MM.1S (cell line): Measurements from ENCODE around the gene HOMER2.

Experiments
- DNase-seq: peaks from one replicate; pipeline ENCODE4 v3.0.0-alpha.2; 2015
- H2AFZ ChIP-seq: fragments of 300-600 bp; sonication (generic); 2 replicates; pipeline ENCODE4 v1.6.0; 2016; ENCODE audit warnings: antibody characterized with exemption, low read length
- H3F3A ChIP-seq: fragments of 300-600 bp; sonication (generic); 2 replicates; pipeline ENCODE4 v1.6.1; 2016; ENCODE audit warnings: mild to moderate bottlenecking, antibody characterized with exemption, low read length, moderate library complexity, mixed read lengths; ENCODE audit not compliant: insufficient read depth
- H3K27ac ChIP-seq: fragments of 300-600 bp; sonication (generic); 2 replicates; pipeline ENCODE4 v1.5.1; 2016; ENCODE audit warnings: mild to moderate bottlenecking, low read length
- H3K27me3 ChIP-seq: fragments of 300-600 bp; sonication (generic); replicated peaks from 2 replicates; pipeline ENCODE4 v1.6.0; 2016; ENCODE audit warnings: low read length; ENCODE audit not compliant: insufficient read depth
- H3K36me3 ChIP-seq: fragments of 300-600 bp; sonication (generic); replicated peaks from 2 replicates; pipeline ENCODE4 v1.6.1; 2016; ENCODE audit warnings: mild to moderate bottlenecking, low read length, mixed read lengths; ENCODE audit not compliant: insufficient read depth
- H3K4me1 ChIP-seq: fragments of 300-600 bp; sonication (generic); 2 replicates; pipeline ENCODE4 v1.6.1; 2016; ENCODE audit warnings: low read length, mixed read lengths
- H3K4me2 ChIP-seq: fragments of 300-600 bp; sonication (generic); 2 replicates; pipeline ENCODE4 v1.6.0; 2016; ENCODE audit warnings: low read depth, low read length
- H3K4me3 ChIP-seq: fragments of 300-600 bp; sonication (generic); 2 replicates; pipeline ENCODE4 v1.5.1; 2016; ENCODE audit warnings: low read length, mixed read lengths
- H3K79me2 ChIP-seq: fragments of 300-600 bp; sonication (generic); 2 replicates; pipeline ENCODE4 v1.6.1; 2016; ENCODE audit warnings: mixed run types, low read length, mixed read lengths
- H3K9ac ChIP-seq: fragments of 300-600 bp; sonication (generic); 2 replicates; pipeline ENCODE4 v1.6.1; 2016; ENCODE audit warnings: low read length, mixed read lengths
- H3K9me2 ChIP-seq: fragments of 300-600 bp; sonication (generic); replicated peaks from 2 replicates; pipeline ENCODE4 v1.6.1; 2016; ENCODE audit warnings: mild to moderate bottlenecking, low read length, mixed read lengths; ENCODE audit not compliant: insufficient read depth
- H3K9me3 ChIP-seq: fragments of 300-600 bp; sonication (generic); replicated peaks from 2 replicates; pipeline ENCODE4 v1.6.1; 2016; ENCODE audit warnings: mild to moderate bottlenecking, low read length, mixed read lengths; ENCODE audit not compliant: insufficient read depth
- H4K20me1 ChIP-seq: fragments of 300-600 bp; sonication (generic); 2 replicates; pipeline ENCODE4 v1.6.1; 2016; ENCODE audit warnings: mild to moderate bottlenecking, low read length, moderate library complexity, mixed read lengths; ENCODE audit not compliant: insufficient read depth
- CTCF ChIP-seq: fragments of 300-600 bp; sonication (generic); IDR thresholded peaks from 2 replicates; pipeline ENCODE4 v1.5.1; 2016; ENCODE audit warnings: antibody characterized with exemption, low read length, mixed read lengths
- EZH2 ChIP-seq: fragments of 300-600 bp; sonication (generic); optimal IDR thresholded peaks from 2 replicates; pipeline ENCODE3; 2017; ENCODE audit warnings: low read depth, mild to moderate bottlenecking, antibody characterized with exemption, low read length, mixed read lengths
- EZH2phosphoT487 ChIP-seq: fragments of 300-600 bp; sonication (generic); IDR thresholded peaks from 2 replicates; pipeline ENCODE4 v1.6.1; 2018; ENCODE audit warnings: antibody characterized with exemption, low read length

Gene HOMER2

DNA sequence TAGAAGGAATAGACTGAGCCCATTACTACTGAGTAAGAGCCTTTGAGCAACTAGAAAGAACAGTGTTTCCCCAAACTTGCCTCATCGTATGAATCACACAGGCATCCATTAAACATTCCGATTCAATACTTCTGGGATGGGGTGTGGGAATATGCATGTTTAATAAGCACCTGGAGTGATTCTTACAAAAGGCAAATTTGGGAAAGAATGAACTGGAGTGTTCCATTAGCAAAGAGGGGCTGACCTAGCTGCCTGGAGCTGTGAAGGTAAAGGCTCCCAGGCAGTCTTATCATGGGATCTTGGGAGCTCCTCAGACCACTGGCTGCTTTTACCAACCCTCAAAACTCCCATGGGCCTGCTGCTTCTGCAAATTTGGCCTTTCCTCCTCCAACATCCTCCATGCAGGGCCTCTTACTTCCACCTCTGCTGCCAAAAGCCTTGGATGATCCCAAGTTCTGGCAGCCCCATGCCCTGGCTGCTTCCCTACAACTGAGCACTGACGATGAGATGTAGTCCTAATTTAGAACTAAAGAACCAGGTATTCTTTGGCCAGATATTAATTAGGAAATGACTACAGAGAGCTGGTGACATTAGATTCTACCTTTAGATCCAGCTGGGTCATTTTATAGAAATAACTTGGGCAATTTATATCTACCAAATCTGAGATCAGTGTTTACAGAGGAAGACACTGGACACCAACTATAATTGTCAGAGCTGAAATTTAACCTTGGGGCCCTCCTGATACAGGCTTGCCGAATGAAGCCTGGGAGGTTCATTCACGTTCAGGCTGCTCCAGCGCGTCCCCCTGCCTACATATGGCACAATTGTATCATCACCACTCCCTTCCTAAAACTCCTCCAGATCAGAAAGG is 11.2 kb upstream of the HOMER2 start:
- Histone ChIP-seq H3K9ac (no peak overlapping the region), H3K9me3 (no peaks in the 10 kb centered on the region), H4K20me1 (no peaks in the 10 kb centered on the region), H3K4me3 (no peak overlapping the region), H3K27me3 (no peaks in the 10 kb centered on the region), H3K79me2 (no peaks in the 10 kb centered on the region), H3K4me1 (peaks cover 8% of the 10 kb centered on the region), H3K27ac (no peak overlapping the region), H3K9me2 (no peaks in the 10 kb centered on the region), H3K4me2 (no peak overlapping the region), H3F3A (0 out of 2 replicates have a peak, but pooled peaks cover 3% of the 10 kb centered on the region), H3K36me3 (no peaks in the 10 kb centered on the region), H2AFZ (no peak overlapping the region)
- no peak for TF ChIP-seq EZH2
- TF ChIP-seq EZH2phosphoT487: no peak
- TF ChIP-seq CTCF: no peak
- no peak for DNase-seq

DNA sequence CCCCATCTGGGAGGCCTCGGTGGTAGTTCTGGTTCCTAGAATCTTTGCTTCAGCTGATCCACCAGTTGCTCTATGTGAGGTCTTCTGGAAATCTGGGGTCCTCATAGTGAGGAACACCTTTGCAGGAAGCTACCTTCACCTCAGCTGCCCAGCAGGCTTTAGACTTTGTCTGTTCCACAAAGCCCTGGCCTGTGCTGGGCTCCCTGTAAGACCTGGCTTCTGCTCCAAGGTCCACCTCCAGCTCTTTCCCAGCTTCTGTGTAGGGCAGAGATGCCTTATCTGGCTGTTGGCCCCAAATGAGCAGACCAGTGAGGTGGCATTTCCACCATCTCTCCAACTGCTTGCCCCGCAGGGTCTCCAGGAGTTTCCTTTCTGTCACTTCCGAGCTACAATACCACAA is 8.2 kb upstream of the HOMER2 start:
- H3K9ac ChIP-seq: no peak overlapping the region
- no peaks in the 10 kb centered on the region for H3K36me3 ChIP-seq
- no peak overlapping the region for H3K27ac ChIP-seq
- no peaks in the 10 kb centered on the region for H3K27me3 ChIP-seq
- H3K9me3 ChIP-seq: no peaks in the 10 kb centered on the region
- no peak overlapping the region for H3K4me3 ChIP-seq
- no peaks in the 10 kb centered on the region for H3K4me1 ChIP-seq
- no peak overlapping the region for H3K4me2 ChIP-seq
- no peak overlapping the region for H2AFZ ChIP-seq
- H3K79me2 ChIP-seq: no peaks in the 10 kb centered on the region
- DNase-seq: no peak
- H3K9me2 ChIP-seq: no peaks in the 10 kb centered on the region
- TF ChIP-seq EZH2phosphoT487: no peak
- no peaks in the 10 kb centered on the region for H4K20me1 ChIP-seq
- H3F3A ChIP-seq: no peaks in the 10 kb centered on the region

GRCh38 chr15:82959423-82959822 is 6.9 kb upstream of the HOMER2 start:
- Histone ChIP-seq H3K27me3 (no peaks in the 10 kb centered on the region), H4K20me1 (no peaks in the 10 kb centered on the region), H3K9me3 (no peaks in the 10 kb centered on the region), H3F3A (no peaks in the 10 kb centered on the region), H3K9me2 (no peaks in the 10 kb centered on the region), H3K4me2 (no peak overlapping the region), H3K9ac (no peak overlapping the region), H3K4me1 (no peaks in the 10 kb centered on the region), H3K4me3 (no peak overlapping the region), H2AFZ (no peak overlapping the region), H3K36me3 (no peaks in the 10 kb centered on the region), H3K27ac (no peak overlapping the region), H3K79me2 (no peaks in the 10 kb centered on the region)
- no peak for DNase-seq
- no peak for TF ChIP-seq EZH2

GRCh38 chr15:82958638-82959037 is 6.1 kb upstream of the HOMER2 start:
- no peak for DNase-seq
- TF ChIP-seq EZH2phosphoT487 (no peak), CTCF (no peak), EZH2 (no peak)
- no peak overlapping the region for H3K9ac ChIP-seq
- H4K20me1 ChIP-seq: no peaks in the 10 kb centered on the region
- H3K4me2 ChIP-seq: no peak overlapping the region
- no peaks in the 10 kb centered on the region for H3K4me1 ChIP-seq
- H2AFZ ChIP-seq: no peak overlapping the region
- H3K4me3 ChIP-seq: no peak overlapping the region
- H3F3A ChIP-seq: no peaks in the 10 kb centered on the region
- no peaks in the 10 kb centered on the region for H3K9me3 ChIP-seq
- no peaks in the 10 kb centered on the region for H3K79me2 ChIP-seq
- no peaks in the 10 kb centered on the region for H3K27me3 ChIP-seq
- no peak overlapping the region for H3K27ac ChIP-seq
- H3K9me2 ChIP-seq: no peaks in the 10 kb centered on the region
- no peaks in the 10 kb centered on the region for H3K36me3 ChIP-seq
